A549 (cell line): ENCODE results near the gene MRPS30. TPM values are rescaled to one million over a fixed set of nuclear protein-coding genes. Genes with fewer than 3 reads are reported as not detected.

ENCODE experiments used
- ATAC-seq, 2 experiments: fragments of 200-7000 bp in 1 of 2; fragments of >200 bp in 1 of 2; cut with Nextera tagmentation in 1 of 2; cut with Tn5 transposase in 1 of 2; 3 replicates each; pipeline versions ENCODE4 v1.8.0 to v1.9.1; 2018 to 2020; ENCODE audit warnings: mild to moderate bottlenecking in 1 of 2, moderate library complexity in 1 of 2
- CTCF ChIA-PET: fragments of 300-600 bp; sonication (Branson Sonifier 250); formaldehyde crosslinking; extraction: SDS; loops from one replicate; lab custom pipeline; 2021; ENCODE audit warnings: antibody characterized with exemption, inconsistent platforms; lab: Yijun Ruan, JAX
- POLR2A ChIA-PET: fragments of 350-600 bp; formaldehyde crosslinking; extraction: SDS; loops from one replicate; lab custom pipeline; 2021; ENCODE audit warnings: antibody characterized with exemption, inconsistent platforms; lab: Yijun Ruan, JAX
- DNase-seq, 2 experiments: peaks; one replicate each; pipeline versions ENCODE4 v3.0.0 to v3.0.0-alpha.2; 2011 to 2016; ENCODE audit warnings: low read depth in 1 of 2, low spot score in 1 of 2
- FAIRE-seq: peaks from 2 replicates; lab custom pipeline; 2011; peaks lifted over from hg19 to GRCh38; lab: Jason Lieb, UNC
- H3K27ac ChIP-seq, 2 experiments: fragments of >200 bp; sonication (Bioruptor Twin); formaldehyde crosslinking; 3 replicates each; pipeline ENCODE4 v1.5.1; 2016 to 2017
- H3K4me1 ChIP-seq: fragments of >200 bp; sonication (Bioruptor Twin); formaldehyde crosslinking; 3 replicates; pipeline ENCODE4 v1.6.1; 2016
- H3K4me2 ChIP-seq: fragments of >200 bp; sonication (Bioruptor Twin); formaldehyde crosslinking; 3 replicates; pipeline ENCODE4 v1.6.1; 2016
- H3K4me3 ChIP-seq: fragments of >200 bp; sonication (Bioruptor Twin); formaldehyde crosslinking; 3 replicates; pipeline ENCODE4 v1.5.1; 2016
- H3K9me3 ChIP-seq: fragments of >200 bp; sonication (Bioruptor Twin); formaldehyde crosslinking; 3 replicates; pipeline ENCODE4 v1.6.1; 2016
- CBX8 ChIP-seq: fragments of 200-600 bp; sonication (generic); IDR thresholded peaks from 2 replicates; pipeline ENCODE4 v1.6.1; 2016
- CEBPB ChIP-seq, 2 experiments: fragments of >200 bp in 1 of 2; sonication (Bioruptor Twin) in 1 of 2; formaldehyde crosslinking in 1 of 2; IDR thresholded peaks; 2 replicates each; pipeline ENCODE4 v1.6.1; 2012 to 2016
- CHD2 ChIP-seq: fragments of 150-350 bp; IDR thresholded peaks from 2 replicates; pipeline ENCODE4 v1.6.1; 2014; ENCODE audit warnings: low read length; ENCODE audit not compliant: partially characterized antibody
- EHMT2 ChIP-seq: fragments of 200-600 bp; sonication (generic); IDR thresholded peaks from 2 replicates; pipeline ENCODE4 v1.6.1; 2016; ENCODE audit warnings: antibody characterized with exemption, low read depth, mild to moderate bottlenecking, moderate library complexity
- ESRRA ChIP-seq: fragments of 150-350 bp; IDR thresholded peaks from 2 replicates; pipeline ENCODE4 v1.6.1; 2014; ENCODE audit warnings: mild to moderate bottlenecking, low read length, borderline replicate concordance
- FOSB ChIP-seq: fragments of 250-450 bp; sonication (Bioruptor Pico); IDR thresholded peaks from 2 replicates; pipeline ENCODE4 v1.5.0; 2020; ENCODE audit warnings: mild to moderate bottlenecking, moderate library complexity
- MAFK ChIP-seq: fragments of 450-650 bp; IDR thresholded peaks from 2 replicates; pipeline ENCODE4 v1.6.1; 2014; ENCODE audit not compliant: partially characterized antibody
- MAZ ChIP-seq: fragments of 150-350 bp; IDR thresholded peaks from 2 replicates; pipeline ENCODE4 v1.6.1; 2014; ENCODE audit warnings: antibody characterized with exemption, low read depth, low read length, borderline replicate concordance
- NPAS2 ChIP-seq: fragments of 250-450 bp; sonication (Bioruptor Pico); IDR thresholded peaks from 2 replicates; pipeline ENCODE4 v1.8.0; 2022; ENCODE audit warnings: mild to moderate bottlenecking, moderate library complexity, borderline replicate concordance
- RAD21 ChIP-seq, 2 experiments: fragments of >200 bp in 1 of 2; sonication (Bioruptor Twin) in 1 of 2; formaldehyde crosslinking in 1 of 2; IDR thresholded peaks in 1 of 2; conservative IDR thresholded peaks in 1 of 2; 2 replicates in 1 of 2; 3 replicates in 1 of 2; pipeline ENCODE4 v1.6.1; 2012 to 2018; ENCODE audit warnings: inconsistent platforms in 1 of 2
- RARB ChIP-seq: fragments of 250-450 bp; sonication (Bioruptor Pico); IDR thresholded peaks from 2 replicates; pipeline ENCODE4 v1.8.0; 2021; ENCODE audit warnings: mild to moderate bottlenecking, moderate library complexity
- RCOR1 ChIP-seq: fragments of 150-350 bp; IDR thresholded peaks from 2 replicates; pipeline ENCODE4 v1.6.1; 2014; ENCODE audit warnings: antibody characterized with exemption, low read length, low read depth
- RFX5 ChIP-seq: fragments of 450-650 bp; IDR thresholded peaks from 2 replicates; pipeline ENCODE4 v1.7.1; 2014; ENCODE audit warnings: antibody characterized with exemption, mild to moderate bottlenecking, moderate library complexity
- TFCP2L1 ChIP-seq: fragments of 250-450 bp; sonication (Bioruptor Pico); IDR thresholded peaks from 2 replicates; pipeline ENCODE4 v1.5.0; 2021; ENCODE audit warnings: mild to moderate bottlenecking
- ZNF302 ChIP-seq: fragments of 250-450 bp; sonication (Bioruptor Pico); IDR thresholded peaks from 2 replicates; pipeline ENCODE4 v1.9.0; 2021; ENCODE audit warnings: inconsistent platforms, mild to moderate bottlenecking, moderate library complexity
- WGBS: methylation state at CpG from one replicate; pipeline ENCODE4 v1.1.6; 2017; ENCODE audit errors: missing lambda C conversion rate; 5-methylcytosine and 5-hydroxymethylcytosine counted together
- polyA plus RNA-seq, 4 experiments: library from polyadenylated mRNA; depleted of rRNA in 3 of 4; stranded (reverse); fragments of >200 nt; fragmentation: RNase III in 1 of 4; extraction: RNeasy Plus Mini Kit Qiagen cat#74134 plus additional on column Dnase treatment in 1 of 4; gene quantifications; 2 replicates in 3 of 4; 3 replicates in 1 of 4; pipeline ENCODE4 v1.2.3, GENCODE V29; 2011 to 2017
- TF ChIP-seq, protein P1 (sequence below): fragments of >200 bp; sonication (Bioruptor Twin); formaldehyde crosslinking; IDR thresholded peaks from 3 replicates; pipeline ENCODE4 v1.6.1; 2016
- TF ChIP-seq, protein P2 (sequence below): fragments of 450-650 bp; IDR thresholded peaks from 2 replicates; pipeline ENCODE4 v1.6.1; 2014; ENCODE audit warnings: antibody characterized with exemption
- TF ChIP-seq, protein P3 (sequence below): IDR thresholded peaks from 2 replicates; pipeline ENCODE4 v1.6.1; 2012
- TF ChIP-seq, protein P4 (sequence below): fragments of 250-450 bp; sonication (Bioruptor Pico); IDR thresholded peaks from 2 replicates; pipeline ENCODE4 v1.5.0; 2020; ENCODE audit warnings: low read depth, mild to moderate bottlenecking, moderate library complexity

Gene MRPS30
- polyA plus RNA-seq, 2 of the 4 experiments (the other 2 are of a cell fraction) = 31.5 to 57.2 TPM

DNA sequence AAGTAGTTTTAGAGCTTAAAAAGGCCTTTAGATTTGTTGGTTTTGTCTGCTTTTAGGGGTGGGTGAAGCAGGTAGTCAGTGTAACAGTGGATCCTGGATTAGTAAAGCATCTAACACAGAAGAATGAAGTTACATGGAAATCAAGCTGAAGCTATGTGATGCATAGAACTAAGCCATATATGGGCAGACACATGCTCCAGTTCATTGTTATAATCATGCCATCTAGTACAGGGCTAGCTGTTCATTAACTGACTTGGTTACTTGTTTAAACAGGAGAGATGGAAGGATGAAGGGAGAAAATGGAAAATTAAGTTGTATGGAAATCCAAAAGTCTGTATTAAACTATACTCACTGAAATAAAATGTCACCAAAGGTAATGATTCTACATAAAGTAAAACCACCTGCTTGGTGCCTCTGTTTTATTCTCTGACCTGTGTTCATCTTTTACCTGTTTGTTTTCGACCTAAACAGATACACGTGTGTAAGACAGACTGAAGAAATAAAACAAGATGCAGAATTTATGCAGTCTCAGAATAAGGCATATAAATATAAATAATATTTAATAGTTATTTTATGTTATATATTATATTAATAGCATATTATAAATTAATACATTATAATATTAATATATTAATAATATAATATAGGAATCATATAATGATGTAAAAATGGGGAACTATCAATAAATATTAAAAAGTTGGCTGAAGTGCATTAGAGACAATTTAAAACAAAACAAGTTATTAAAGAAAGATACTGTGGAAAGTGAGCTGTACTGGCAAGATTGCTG lies 33.9 kb downstream of the MRPS30 start:
- ChIA-PET CTCF (no interaction called here), POLR2A (no interaction called here)
- DNase-seq (no peak), ATAC-seq (no peak), FAIRE-seq (no peak)
- H3K4me3 ChIP-seq = no peak overlapping the region
- H3K4me1 ChIP-seq = no peaks in the 10 kb centered on the region
- H3K4me2 ChIP-seq = no peak overlapping the region
- H3K9me3 ChIP-seq = 0 out of 3 replicates have a peak, but pooled peaks cover 3% of the 10 kb centered on the region
- H3K27ac ChIP-seq = no peak overlapping the region
- no peak for TF ChIP-seq RFX5
- no peak for TF ChIP-seq MAZ
- no peak for TF ChIP-seq ESRRA
- TF ChIP-seq, all 56 proteins: peak for 0
- 46% methylated on average over 2 of the region's 2 CpGs for WGBS

DNA sequence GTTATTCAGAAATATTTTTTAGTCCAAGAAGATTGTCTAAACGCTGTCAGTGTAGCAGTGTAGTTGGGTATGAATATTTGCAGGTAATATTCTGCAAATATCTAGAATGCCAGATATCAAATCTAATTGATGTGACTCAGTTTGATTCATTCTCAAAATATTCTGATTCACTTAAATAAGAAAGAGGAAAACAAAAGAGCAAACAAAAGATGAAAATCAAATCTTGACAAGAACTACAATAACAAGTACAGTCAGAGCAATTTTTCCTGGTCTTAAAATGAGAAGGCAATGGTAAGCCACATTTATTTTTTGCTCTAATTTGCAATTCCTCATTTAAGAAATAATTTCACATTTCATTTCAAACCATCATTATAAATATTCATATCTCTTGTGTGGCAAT lies 36.0 kb downstream of the MRPS30 start:
- H3K9me3 ChIP-seq = no peaks in the 10 kb centered on the region
- no peak for DNase-seq
- no peak for TF ChIP-seq CHD2
- TF ChIP-seq, all 56 proteins: peak for 0
- H3K4me1 ChIP-seq = no peaks in the 10 kb centered on the region
- ATAC-seq (no peak), FAIRE-seq (no peak)
- CTCF ChIA-PET = no interaction called here
- H3K4me2 ChIP-seq = no peak overlapping the region
- no peak overlapping the region for H3K27ac ChIP-seq
- no peak overlapping the region for H3K4me3 ChIP-seq
- POLR2A ChIA-PET = interaction anchor here (0.7 kb wide), 1 partner anchor 42 kb away, joined by 5 read pairs; no protein-coding TSS in a partner anchor
- WGBS = 38% methylated on average over 1 of the region's 1 CpG

DNA sequence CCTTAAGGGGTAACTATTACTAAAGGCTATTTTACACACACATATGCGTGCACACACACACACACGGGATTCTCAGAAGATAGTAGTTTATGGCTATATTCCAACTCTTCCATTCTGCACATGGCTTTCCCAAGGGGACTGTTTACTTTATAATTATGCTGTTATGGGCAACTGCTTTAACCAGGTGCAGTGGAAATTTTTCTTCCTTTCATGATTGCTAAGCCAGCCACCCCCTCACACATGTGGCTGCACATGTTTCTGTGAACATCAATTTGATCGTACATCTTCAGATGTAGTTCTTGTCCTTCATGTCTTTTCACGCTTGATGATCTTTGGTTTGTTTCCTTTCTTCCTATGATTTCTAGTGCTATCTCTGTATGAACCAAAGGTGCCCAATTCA lies 37.0 kb downstream of the MRPS30 start:
- POLR2A ChIA-PET = no interaction called here
- no peak for DNase-seq

DNA sequence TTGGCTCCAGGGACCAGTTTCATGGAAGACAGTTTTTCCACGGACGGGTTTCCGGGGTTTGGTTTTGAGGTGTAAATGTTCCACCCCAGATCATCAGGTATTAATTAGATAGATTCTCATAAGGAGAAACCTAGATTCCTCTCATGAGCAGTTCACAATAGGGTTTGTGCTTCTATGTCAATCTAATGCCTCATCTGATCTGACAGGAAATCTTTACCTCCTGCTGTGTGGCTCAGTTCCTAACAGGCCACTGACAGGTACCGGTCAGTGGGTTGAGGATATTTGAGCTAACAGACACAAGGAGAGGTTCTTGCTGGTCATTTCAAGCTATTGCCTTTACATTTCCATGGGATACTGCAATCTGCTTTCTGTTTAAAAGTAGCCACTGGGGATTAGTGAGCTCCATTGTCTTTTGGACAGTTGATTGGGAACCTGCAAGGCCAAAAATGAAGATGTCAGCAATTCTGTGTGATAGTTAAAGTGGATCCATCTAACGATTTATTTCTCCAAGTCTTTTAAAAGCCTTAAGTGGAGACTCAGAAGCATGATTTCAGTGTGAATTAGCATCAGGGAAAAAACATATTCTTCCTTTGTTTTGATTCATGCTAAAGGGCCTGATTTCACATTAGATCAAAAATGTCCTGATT lies 38.6 kb downstream of the MRPS30 start:
- H3K4me1 ChIP-seq = no peaks in the 10 kb centered on the region
- POLR2A ChIA-PET = no interaction called here
- 60% methylated on average over 5 of the region's 5 CpGs for WGBS
- FAIRE-seq (no peak), DNase-seq (no peak), ATAC-seq (no peak)
- H3K4me2 ChIP-seq = no peak overlapping the region
- TF ChIP-seq, protein P1, sequence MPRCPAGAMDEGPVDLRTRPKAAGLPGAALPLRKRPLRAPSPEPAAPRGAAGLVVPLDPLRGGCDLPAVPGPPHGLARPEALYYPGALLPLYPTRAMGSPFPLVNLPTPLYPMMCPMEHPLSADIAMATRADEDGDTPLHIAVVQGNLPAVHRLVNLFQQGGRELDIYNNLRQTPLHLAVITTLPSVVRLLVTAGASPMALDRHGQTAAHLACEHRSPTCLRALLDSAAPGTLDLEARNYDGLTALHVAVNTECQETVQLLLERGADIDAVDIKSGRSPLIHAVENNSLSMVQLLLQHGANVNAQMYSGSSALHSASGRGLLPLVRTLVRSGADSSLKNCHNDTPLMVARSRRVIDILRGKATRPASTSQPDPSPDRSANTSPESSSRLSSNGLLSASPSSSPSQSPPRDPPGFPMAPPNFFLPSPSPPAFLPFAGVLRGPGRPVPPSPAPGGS = no peak
- TF ChIP-seq CBX8 (no peak), EHMT2 (no peak), FOSB (CRISPR knock-in tag) (no peak), NPAS2 (CRISPR knock-in tag) (no peak), MAFK (peak; percentile 73), CEBPB (IDR thresholded peaks at IDR 0.05) (no peak), RCOR1 (no peak)
- no peaks in the 10 kb centered on the region for H3K9me3 ChIP-seq
- CTCF ChIA-PET = no interaction called here
- no peak overlapping the region for H3K27ac ChIP-seq
- no peak overlapping the region for H3K4me3 ChIP-seq

More for the DNA sequence above, 37.0 kb downstream of the MRPS30 start:
- TF ChIP-seq TFCP2L1 (CRISPR knock-in tag) (no peak), RAD21 (conservative IDR thresholded peaks at IDR 0.05 in 1 of 2, IDR thresholded peaks at IDR 0.05 in 1 of 2) (no peak), EHMT2 (no peak), ZNF302 (CRISPR knock-in tag) (no peak), NPAS2 (CRISPR knock-in tag) (no peak), RFX5 (no peak), MAZ (no peak), RARB (CRISPR knock-in tag) (no peak)
- TF ChIP-seq, protein P2, sequence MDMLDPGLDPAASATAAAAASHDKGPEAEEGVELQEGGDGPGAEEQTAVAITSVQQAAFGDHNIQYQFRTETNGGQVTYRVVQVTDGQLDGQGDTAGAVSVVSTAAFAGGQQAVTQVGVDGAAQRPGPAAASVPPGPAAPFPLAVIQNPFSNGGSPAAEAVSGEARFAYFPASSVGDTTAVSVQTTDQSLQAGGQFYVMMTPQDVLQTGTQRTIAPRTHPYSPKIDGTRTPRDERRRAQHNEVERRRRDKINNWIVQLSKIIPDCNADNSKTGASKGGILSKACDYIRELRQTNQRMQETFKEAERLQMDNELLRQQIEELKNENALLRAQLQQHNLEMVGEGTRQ = no peak
- TF ChIP-seq, protein P3, sequence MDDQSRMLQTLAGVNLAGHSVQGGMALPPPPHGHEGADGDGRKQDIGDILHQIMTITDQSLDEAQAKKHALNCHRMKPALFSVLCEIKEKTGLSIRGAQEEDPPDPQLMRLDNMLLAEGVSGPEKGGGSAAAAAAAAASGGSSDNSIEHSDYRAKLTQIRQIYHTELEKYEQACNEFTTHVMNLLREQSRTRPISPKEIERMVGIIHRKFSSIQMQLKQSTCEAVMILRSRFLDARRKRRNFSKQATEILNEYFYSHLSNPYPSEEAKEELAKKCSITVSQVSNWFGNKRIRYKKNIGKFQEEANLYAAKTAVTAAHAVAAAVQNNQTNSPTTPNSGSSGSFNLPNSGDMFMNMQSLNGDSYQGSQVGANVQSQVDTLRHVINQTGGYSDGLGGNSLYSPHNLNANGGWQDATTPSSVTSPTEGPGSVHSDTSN = no peak
- TF ChIP-seq, protein P4, sequence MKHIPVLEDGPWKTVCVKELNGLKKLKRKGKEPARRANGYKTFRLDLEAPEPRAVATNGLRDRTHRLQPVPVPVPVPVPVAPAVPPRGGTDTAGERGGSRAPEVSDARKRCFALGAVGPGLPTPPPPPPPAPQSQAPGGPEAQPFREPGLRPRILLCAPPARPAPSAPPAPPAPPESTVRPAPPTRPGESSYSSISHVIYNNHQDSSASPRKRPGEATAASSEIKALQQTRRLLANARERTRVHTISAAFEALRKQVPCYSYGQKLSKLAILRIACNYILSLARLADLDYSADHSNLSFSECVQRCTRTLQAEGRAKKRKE = no peak
- FAIRE-seq (no peak), ATAC-seq (no peak)
- Histone ChIP-seq H3K4me3 (no peak overlapping the region), H3K4me1 (no peaks in the 10 kb centered on the region), H3K27ac (no peak overlapping the region), H3K4me2 (no peak overlapping the region), H3K9me3 (no peaks in the 10 kb centered on the region)
- WGBS = 44% methylated on average over 4 of the region's 4 CpGs
- CTCF ChIA-PET = no interaction called here
